ENCODE data around the gene GADD45G. TPM values are rescaled to one million over a fixed set of nuclear protein-coding genes. Genes with fewer than 3 reads are reported as not detected.

Gene GADD45G
- total and polyA plus RNA-seq, 10 of the 15 experiments (the other 5 are each of a cell fraction or from before 2014, with no cell fraction given) = 0.07 to 1.00 (median 0.29) TPM; not detected in 4

- no TSS peak for BruUV-seq (replicated peaks)
- intact Hi-C loops (cut with micrococcal nuclease; ENCODE audit: unreplicated experiment) = loop anchor here (10.0 kb wide), 2 partner anchors 165 to 605 kb away; no protein-coding TSS in a partner anchor
- no peaks in the 10 kb centered on the region for H3K36me3 ChIP-seq (ENCODE audit: control insufficient read depth in 2 of 2, insufficient read depth in 2 of 2, low read length in 1 of 2)
- ATAC-seq (no peak), DNase-seq (ENCODE audit: low read depth, low spot score) (no peak), FAIRE-seq (no peak)
- SMC1A ChIA-PET (ENCODE audit: uncharacterized antibody, unreplicated experiment) = interaction anchor here (0.9 to 1.4 kb wide), 2 partner anchors 20 to 35 kb away, joined by 3 to 4 read pairs; no protein-coding TSS in a partner anchor
- in situ Hi-C loops (cut with MboI) = loop anchor here (10.0 kb wide), 1 partner anchor 305 kb away; no protein-coding TSS in a partner anchor
- no peaks in the 10 kb centered on the region for H4K20me1 ChIP-seq (ENCODE audit: control insufficient read depth, insufficient read depth)
- 17% methylated on average over 8 of the region's 8 CpGs for WGBS (ENCODE audit: insufficient coverage, insufficient replicate concordance, low lambda C conversion rate, missing lambda C conversion rate)
- TF ChIP-seq NR2C1 (IDR thresholded peaks at IDR 0.05) (no peak), BRCA1 (IDR thresholded peaks at IDR 0.05; ENCODE audit: low read depth, low read length) (no peak), E2F4 (IDR thresholded peaks at IDR 0.05; ENCODE audit: low read depth, low read length) (no peak), CHD4 (IDR thresholded peaks at IDR 0.05) (no peak), RFX5 (IDR thresholded peaks at IDR 0.05; ENCODE audit: low read depth, low read length) (no peak), BACH1 (IDR thresholded peaks at IDR 0.05; ENCODE audit: borderline replicate concordance) (no peak), RAD51 (IDR thresholded peaks at IDR 0.05) (no peak), E2F8 (IDR thresholded peaks at IDR 0.05; ENCODE audit: low read depth, partially characterized antibody) (no peak), RELA (IDR thresholded peaks at IDR 0.05; ENCODE audit: borderline replicate concordance, partially characterized antibody) (no peak), ZBTB4 (CRISPR knock-in tag; IDR thresholded peaks at IDR 0.05) (no peak), PAX8 (IDR thresholded peaks at IDR 0.05) (no peak), SMAD5 (IDR thresholded peaks at IDR 0.05; ENCODE audit: low read depth) (no peak), SRF (IDR thresholded peaks at IDR 0.05; ENCODE audit: low read depth in 2 of 2, low read length in 2 of 2) (no peak), LARP7 (IDR thresholded peaks at IDR 0.05) (no peak)
- H3K27ac ChIP-seq (ENCODE audit: control insufficient read depth, insufficient read depth) = no peak overlapping the region
- H3K4me2 ChIP-seq (ENCODE audit: control insufficient read depth, insufficient read depth) = no peak overlapping the region
- H3K4me1 ChIP-seq (ENCODE audit: control insufficient read depth, insufficient read depth, low read length) = peaks cover 10% of the 10 kb centered on the region; the same call in 1 of the 2 replicates
- H3K4me3 ChIP-seq = no peak overlapping the region
- CTCF ChIA-PET = interaction anchor here (1.9 kb wide), 1 partner anchor 12 kb away, joined by 7 read pairs; no protein-coding TSS in a partner anchor
- POLR2A ChIA-PET = no interaction called here
- RAD21 ChIA-PET (ENCODE audit: unreplicated experiment) = interaction anchor here (0.8 kb wide), 1 partner anchor 93 kb away, joined by 3 read pairs; no protein-coding TSS in a partner anchor
- H3K79me2 ChIP-seq (ENCODE audit: control insufficient read depth, insufficient read depth, low read length) = no peaks in the 10 kb centered on the region
- no peaks in the 10 kb centered on the region for H3K9me3 ChIP-seq (replicated peaks; ENCODE audit: control insufficient read depth, insufficient read depth, low read length)
- H2AFZ ChIP-seq (ENCODE audit: control insufficient read depth, low read depth, low read length) = no peak overlapping the region
- no peak overlapping the region for H3K9ac ChIP-seq (ENCODE audit: control insufficient read depth, insufficient read depth, low read length)
- peaks cover 3 to 9% of the 10 kb centered on the region in 2 experiments; a peak in 3 of 4 replicates for H3K27me3 ChIP-seq (replicated peaks in 1 of 2; ENCODE audit: control insufficient read depth in 2 of 2, insufficient read depth in 2 of 2, low read length in 1 of 2)
Measured at GRCh38 chr9:89609426-89610006, 4.7 kb downstream of the GADD45G start.

Data from GM12878 (cell line).